HG03108 (cell line): ENCODE results near the gene TTC28.
"Not testable (repeated sequence)": the region's sequence is repeated elsewhere in the genome, so short reads cannot be mapped to it uniquely, and the experiment has no call there.

Source experiments
- ATAC-seq: cut with Tn5 transposase; IDR thresholded peaks from one replicate; pipeline ENCODE4 v1.9.1; 2021; ENCODE audit warnings: moderate library complexity; ENCODE audit not compliant: unreplicated experiment

TTC28 gene

GRCh38 chr22:28204382-28204781 is 475.3 kb downstream of the TTC28 start:
- no peak for ATAC-seq

GRCh38 chr22:28203286-28203685 is 476.4 kb downstream of the TTC28 start:
- no peak for ATAC-seq

GRCh38 chr22:28198692-28199091 is 480.9 kb downstream of the TTC28 start:
- no peak for ATAC-seq

- ATAC-seq = not testable (repeated sequence)
Measured at GRCh38 chr22:28191571-28191970, 488.1 kb downstream of the TTC28 start.

- no peak for ATAC-seq
Measured at GRCh38 chr22:28188178-28188879, 491.3 kb downstream of the TTC28 start.

GRCh38 chr22:28187612-28188011 is 492.0 kb downstream of the TTC28 start:
- ATAC-seq = no peak

GRCh38 chr22:28186641-28187040 is 493.0 kb downstream of the TTC28 start:
- no peak for ATAC-seq

- ATAC-seq = no peak
Measured at GRCh38 chr22:28185130-28185529, 494.5 kb downstream of the TTC28 start.

GRCh38 chr22:28183078-28183860 is 496.4 kb downstream of the TTC28 start:
- ATAC-seq = no peak

GRCh38 chr22:28180804-28181731 is 498.6 kb downstream of the TTC28 start:
- ATAC-seq = no peak

- no peak for ATAC-seq
Measured at GRCh38 chr22:28179392-28179791, 500.2 kb downstream of the TTC28 start.

- ATAC-seq = no peak
Measured at GRCh38 chr22:28175730-28176492, 503.7 kb downstream of the TTC28 start.

GRCh38 chr22:28174509-28174908 is 505.1 kb downstream of the TTC28 start:
- ATAC-seq = no peak

- ATAC-seq = no peak
Measured at GRCh38 chr22:28172892-28173670, 506.6 kb downstream of the TTC28 start.

GRCh38 chr22:28171712-28172111 is 507.9 kb downstream of the TTC28 start:
- ATAC-seq = no peak

GRCh38 chr22:28171115-28171514 is 508.5 kb downstream of the TTC28 start:
- ATAC-seq = no peak

- ATAC-seq = not testable (repeated sequence)
Measured at GRCh38 chr22:28169314-28169713, 510.3 kb downstream of the TTC28 start.

GRCh38 chr22:28155808-28156207 is 523.8 kb downstream of the TTC28 start:
- ATAC-seq = no peak

- no peak for ATAC-seq
Measured at GRCh38 chr22:28154861-28155260, 524.8 kb downstream of the TTC28 start.
